ENCODE measurements around the gene PGBD5.
"Not testable (repeated sequence)": the region's sequence is repeated elsewhere in the genome, so short reads cannot be mapped to it uniquely, and the experiment has no call there.

The PGBD5 gene

GRCh38 chr1:230424391-230425251 is 1.5 kb downstream of the PGBD5 start:
- no peak for DNase-seq (ENCODE audit: low read depth in 2 of 2)

- no peak for DNase-seq (ENCODE audit: low read depth in 2 of 2)
Measured at GRCh38 chr1:230423951-230424350, 2.2 kb downstream of the PGBD5 start.

GRCh38 chr1:230423261-230423660 is 2.9 kb downstream of the PGBD5 start:
- no peak for DNase-seq (ENCODE audit: low read depth in 2 of 2)

GRCh38 chr1:230422221-230422981 is 3.7 kb downstream of the PGBD5 start:
- no peak for DNase-seq (ENCODE audit: low read depth in 2 of 2)

GRCh38 chr1:230421481-230421880 is 4.7 kb downstream of the PGBD5 start:
- DNase-seq (ENCODE audit: low read depth in 2 of 2) = no peak

GRCh38 chr1:230420372-230420771 is 5.8 kb downstream of the PGBD5 start:
- DNase-seq (ENCODE audit: low read depth in 2 of 2) = not testable (repeated sequence)

- DNase-seq (ENCODE audit: low read depth in 2 of 2) = no peak
Measured at GRCh38 chr1:230416430-230416829, 9.7 kb downstream of the PGBD5 start.

- no peak for DNase-seq (ENCODE audit: low read depth in 2 of 2)
Measured at GRCh38 chr1:230415405-230416132, 10.6 kb downstream of the PGBD5 start.

GRCh38 chr1:230414694-230415093 is 11.4 kb downstream of the PGBD5 start:
- no peak for DNase-seq (ENCODE audit: low read depth in 2 of 2)

GRCh38 chr1:230414102-230414501 is 12.0 kb downstream of the PGBD5 start:
- DNase-seq (ENCODE audit: low read depth in 2 of 2) = no peak

GRCh38 chr1:230413061-230413460 is 13.1 kb downstream of the PGBD5 start:
- DNase-seq (ENCODE audit: low read depth in 2 of 2) = no peak

- DNase-seq (ENCODE audit: low read depth in 2 of 2) = no peak
Measured at GRCh38 chr1:230408971-230409370, 17.2 kb downstream of the PGBD5 start.

- no peak for DNase-seq (ENCODE audit: low read depth in 2 of 2)
Measured at GRCh38 chr1:230407351-230407750, 18.8 kb downstream of the PGBD5 start.

GRCh38 chr1:230406727-230407126 is 19.4 kb downstream of the PGBD5 start:
- not testable (repeated sequence) for DNase-seq (ENCODE audit: low read depth in 2 of 2)

- DNase-seq (ENCODE audit: low read depth in 2 of 2) = no peak
Measured at GRCh38 chr1:230403442-230403841, 22.7 kb downstream of the PGBD5 start.

- no peak for DNase-seq (ENCODE audit: low read depth in 2 of 2)
Measured at GRCh38 chr1:230401763-230402294, 24.3 kb downstream of the PGBD5 start.

GRCh38 chr1:230401101-230401500 is 25.0 kb downstream of the PGBD5 start:
- no peak for DNase-seq (ENCODE audit: low read depth in 2 of 2)

- no peak for DNase-seq (ENCODE audit: low read depth in 2 of 2)
Measured at GRCh38 chr1:230400007-230400344, 26.2 kb downstream of the PGBD5 start.

GRCh38 chr1:230399321-230400006 is 26.7 kb downstream of the PGBD5 start:
- DNase-seq (ENCODE audit: low read depth in 2 of 2) = no peak

GRCh38 chr1:230398856-230399255 is 27.3 kb downstream of the PGBD5 start:
- DNase-seq (ENCODE audit: low read depth in 2 of 2) = no peak

GRCh38 chr1:230396966-230397365 is 29.2 kb downstream of the PGBD5 start:
- DNase-seq (ENCODE audit: low read depth in 2 of 2) = no peak

- no peak for DNase-seq (ENCODE audit: low read depth in 2 of 2)
Measured at GRCh38 chr1:230395932-230396331, 30.2 kb downstream of the PGBD5 start.

Measured in stimulated activated CD8-positive, alpha-beta memory T cell treated with anti-CD3 and anti-CD28 coated beads, Interleukin-7, amount 100 ng/mL, for 4 hours (primary cell).